ENCODE measurements around the gene PRSS50.

Gene PRSS50

GRCh38 chr3:46716461-46717441 lies 918 bp downstream of the PRSS50 start:
- no peak for TF ChIP-seq CTCF (IDR thresholded peaks at IDR 0.05; ENCODE audit: low read depth, low read length, missing control alignments)
- no peak overlapping the region for H3K4me3 ChIP-seq (replicated peaks; ENCODE audit: low read depth, low read length)
- no peak for DNase-seq (ENCODE audit: extremely low read depth, low read depth)

GRCh38 chr3:46715507-46716175 lies 2.0 kb downstream of the PRSS50 start:
- no peak for DNase-seq (ENCODE audit: extremely low read depth, low read depth)
- TF ChIP-seq CTCF (IDR thresholded peaks at IDR 0.05; ENCODE audit: low read depth, low read length, missing control alignments) = no peak
- H3K4me3 ChIP-seq (replicated peaks; ENCODE audit: low read depth, low read length) = no peak overlapping the region

- DNase-seq (ENCODE audit: extremely low read depth, low read depth) = no peak
- no peak overlapping the region for H3K4me3 ChIP-seq (replicated peaks; ENCODE audit: low read depth, low read length)
- no peak for TF ChIP-seq CTCF (IDR thresholded peaks at IDR 0.05; ENCODE audit: low read depth, low read length, missing control alignments)
Measured at GRCh38 chr3:46714728-46715506, 2.8 kb downstream of the PRSS50 start.

GRCh38 chr3:46713898-46714552 lies 3.6 kb downstream of the PRSS50 start:
- DNase-seq (ENCODE audit: extremely low read depth, low read depth) = no peak
- H3K4me3 ChIP-seq (replicated peaks; ENCODE audit: low read depth, low read length) = no peak overlapping the region
- TF ChIP-seq CTCF (IDR thresholded peaks at IDR 0.05; ENCODE audit: low read depth, low read length, missing control alignments) = no peak

GRCh38 chr3:46713050-46713897 lies 4.4 kb downstream of the PRSS50 start:
- no peak overlapping the region for H3K4me3 ChIP-seq (replicated peaks; ENCODE audit: low read depth, low read length)
- no peak for TF ChIP-seq CTCF (IDR thresholded peaks at IDR 0.05; ENCODE audit: low read depth, low read length, missing control alignments)
- no peak for DNase-seq (ENCODE audit: extremely low read depth, low read depth)

Data from HFF-Myc (cell line).